Brain microvascular endothelial cell (primary cell): ENCODE results near the gene ANKRD49.
A peak's percentile ranks its signal among the peaks of the same experiment; 100 is the strongest.

Source experiments
- DNase-seq: peaks from one replicate; pipeline ENCODE4 v3.0.0-alpha.2; 2020
- H3K27ac ChIP-seq: fragments of 250-450 bp; sonication (Bioruptor Pico); 2 replicates; pipeline ENCODE4 v1.5.1; 2020; ENCODE audit warnings: mild to moderate bottlenecking, moderate library complexity
- H3K27me3 ChIP-seq: fragments of 250-450 bp; sonication (Bioruptor Pico); replicated peaks from 2 replicates; pipeline ENCODE4 v1.5.1; 2020; ENCODE audit warnings: mild to moderate bottlenecking
- H3K36me3 ChIP-seq: fragments of 250-450 bp; sonication (Bioruptor Pico); replicated peaks from 2 replicates; pipeline ENCODE4 v1.5.1; 2020; ENCODE audit warnings: mild to moderate bottlenecking
- H3K4me3 ChIP-seq: 2 replicates; pipeline ENCODE4 v1.5.1; 2011; ENCODE audit warnings: low read depth, mild to moderate bottlenecking, control low read depth, low read length, moderate library complexity
- in situ Hi-C: cut with HindIII; loops from 2 replicates; pipeline ENCODE4 v1.10.0; 2017; ENCODE audit warnings: low sequenced_read_pairs, low pct_ligation_motif_present
- TF ChIP-seq, protein P1 (sequence below): IDR thresholded peaks from 2 replicates; pipeline ENCODE4 v1.5.1; 2011; ENCODE audit warnings: low read depth, mild to moderate bottlenecking, moderate library complexity, low read length, control low read depth, inconsistent platforms; ENCODE audit errors: missing control alignments

ANKRD49 gene

DNA sequence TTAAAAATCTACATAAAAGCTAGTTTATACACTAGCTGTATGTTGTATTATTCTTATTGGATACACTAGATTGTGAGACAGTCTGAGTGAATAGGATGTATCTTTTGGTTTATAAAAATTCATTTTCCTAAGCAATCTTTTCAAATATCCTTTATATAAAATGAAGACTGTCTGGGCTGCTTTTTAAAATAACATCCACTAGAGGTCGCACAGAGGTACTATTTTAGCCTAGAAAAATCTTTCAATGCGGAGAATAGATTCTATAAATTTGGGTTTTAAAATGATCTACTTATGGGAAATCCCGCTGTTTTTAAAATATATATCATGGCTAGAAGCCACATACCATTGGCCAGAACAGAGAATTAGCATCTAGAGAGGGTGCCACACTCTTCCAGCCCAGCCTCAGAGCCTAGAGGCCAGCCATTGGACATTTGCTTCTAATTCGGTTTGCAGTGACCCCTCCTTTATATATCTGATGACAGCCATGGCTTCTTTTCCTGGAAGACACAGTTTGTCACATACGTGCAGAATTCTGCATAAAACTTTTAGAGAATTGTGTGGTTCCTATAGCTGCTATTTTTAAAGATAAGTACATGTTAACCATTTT is 25.8 kb downstream of the ANKRD49 start:
- in situ Hi-C loops = no loop called here
- TF ChIP-seq, protein P1, sequence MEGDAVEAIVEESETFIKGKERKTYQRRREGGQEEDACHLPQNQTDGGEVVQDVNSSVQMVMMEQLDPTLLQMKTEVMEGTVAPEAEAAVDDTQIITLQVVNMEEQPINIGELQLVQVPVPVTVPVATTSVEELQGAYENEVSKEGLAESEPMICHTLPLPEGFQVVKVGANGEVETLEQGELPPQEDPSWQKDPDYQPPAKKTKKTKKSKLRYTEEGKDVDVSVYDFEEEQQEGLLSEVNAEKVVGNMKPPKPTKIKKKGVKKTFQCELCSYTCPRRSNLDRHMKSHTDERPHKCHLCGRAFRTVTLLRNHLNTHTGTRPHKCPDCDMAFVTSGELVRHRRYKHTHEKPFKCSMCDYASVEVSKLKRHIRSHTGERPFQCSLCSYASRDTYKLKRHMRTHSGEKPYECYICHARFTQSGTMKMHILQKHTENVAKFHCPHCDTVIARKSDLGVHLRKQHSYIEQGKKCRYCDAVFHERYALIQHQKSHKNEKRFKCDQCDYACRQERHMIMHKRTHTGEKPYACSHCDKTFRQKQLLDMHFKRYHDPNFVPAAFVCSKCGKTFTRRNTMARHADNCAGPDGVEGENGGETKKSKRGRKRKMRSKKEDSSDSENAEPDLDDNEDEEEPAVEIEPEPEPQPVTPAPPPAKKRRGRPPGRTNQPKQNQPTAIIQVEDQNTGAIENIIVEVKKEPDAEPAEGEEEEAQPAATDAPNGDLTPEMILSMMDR = peak; percentile 54

DNA sequence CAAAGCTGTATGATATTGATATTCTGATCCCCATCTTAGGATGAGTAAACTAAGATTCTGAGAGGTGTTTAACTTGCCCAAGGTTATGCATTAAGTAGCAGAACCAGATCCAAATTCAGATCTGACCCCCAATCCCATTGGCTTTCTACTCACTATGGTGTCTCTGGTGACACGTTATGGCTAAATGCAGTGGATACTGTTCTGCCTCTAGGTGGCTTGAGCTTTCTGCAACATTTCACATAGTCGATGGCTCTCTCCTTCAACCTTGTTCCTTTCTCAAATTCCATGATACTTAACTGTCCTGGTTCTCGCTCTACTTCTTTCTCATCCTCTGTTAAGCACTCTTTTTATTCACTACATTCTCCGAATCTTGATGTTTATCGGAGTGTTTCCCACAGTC is 27.9 kb downstream of the ANKRD49 start:
- in situ Hi-C loops = no loop called here
- Histone ChIP-seq H3K27ac (no peak overlapping the region), H3K27me3 (no peaks in the 10 kb centered on the region), H3K4me3 (no peak overlapping the region), H3K36me3 (no peaks in the 10 kb centered on the region)
- DNase-seq = peak; percentile 29
- TF ChIP-seq, protein P1 = peak; percentile 73

More for the DNA sequence above, 25.8 kb downstream of the ANKRD49 start:
- no peak overlapping the region for H3K27ac ChIP-seq
- H3K36me3 ChIP-seq = no peaks in the 10 kb centered on the region
- DNase-seq = peak; percentile 42
- no peaks in the 10 kb centered on the region for H3K27me3 ChIP-seq
- no peak overlapping the region for H3K4me3 ChIP-seq

DNA sequence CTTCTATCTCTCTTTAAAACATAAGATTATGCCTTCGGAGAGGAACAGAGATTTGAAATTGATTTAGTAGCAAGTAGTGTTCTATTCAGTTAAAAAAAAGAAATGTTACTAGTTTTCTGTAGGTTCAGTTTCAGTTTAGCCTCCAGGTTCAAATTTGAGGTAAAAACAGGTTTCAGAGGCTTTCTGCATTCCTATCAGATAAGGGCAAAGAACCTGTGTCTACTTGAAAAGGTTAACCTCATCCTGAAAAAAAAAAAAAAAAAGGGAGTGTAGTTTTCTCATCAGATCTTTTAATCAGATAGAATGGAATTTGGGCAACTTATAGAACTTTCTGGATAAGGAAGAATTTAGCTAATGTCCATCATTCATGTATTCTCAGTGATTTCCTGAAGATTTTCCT is 30.6 kb downstream of the ANKRD49 start:
- H3K27me3 ChIP-seq = no peaks in the 10 kb centered on the region
- H3K4me3 ChIP-seq = no peak overlapping the region
- in situ Hi-C loops = no loop called here
- no peaks in the 10 kb centered on the region for H3K36me3 ChIP-seq
- H3K27ac ChIP-seq = no peak overlapping the region
- TF ChIP-seq, protein P1 = no peak
- DNase-seq = no peak

DNA sequence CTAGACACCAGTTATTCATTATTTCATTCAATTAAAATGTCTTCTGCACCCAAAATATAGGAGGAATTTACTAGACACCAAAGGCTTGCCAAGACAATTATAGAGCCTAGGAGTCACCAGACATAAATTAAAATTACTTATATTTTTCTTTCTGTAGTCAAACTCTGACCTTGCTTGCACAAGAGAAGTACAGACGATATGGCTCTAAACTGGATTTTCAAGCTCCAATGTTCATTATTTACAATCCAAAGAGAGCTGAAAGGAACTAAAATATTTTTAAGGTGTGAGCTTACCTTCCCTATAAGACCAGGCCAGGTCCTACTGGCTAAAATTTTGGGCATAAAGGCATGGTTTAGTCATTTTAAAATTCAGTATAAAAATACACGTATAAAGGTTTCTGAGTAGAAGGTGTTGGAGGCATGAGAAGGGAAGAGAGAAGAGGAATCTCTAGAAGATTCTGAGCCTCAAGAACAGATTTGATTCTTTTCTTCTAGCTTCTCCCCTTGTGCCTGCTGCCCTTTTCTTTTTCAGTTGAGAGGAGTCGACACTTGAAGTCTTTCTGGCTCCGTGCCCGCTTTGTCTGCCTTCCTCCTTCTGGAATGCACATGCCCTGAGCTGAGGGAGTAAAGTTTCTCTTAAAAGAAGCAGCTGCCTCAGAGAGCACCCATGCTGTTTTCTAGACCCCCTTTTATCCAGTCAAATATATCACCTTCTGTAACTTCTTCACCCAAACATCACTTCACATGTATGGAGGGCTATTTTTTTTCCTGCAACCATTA is 32.0 kb downstream of the ANKRD49 start:
- TF ChIP-seq, protein P1 = no peak
- no peaks in the 10 kb centered on the region for H3K36me3 ChIP-seq
- no peak overlapping the region for H3K27ac ChIP-seq
- H3K4me3 ChIP-seq = no peak overlapping the region
- no peaks in the 10 kb centered on the region for H3K27me3 ChIP-seq
- in situ Hi-C loops = no loop called here
- peak; percentile 65 for DNase-seq

DNA sequence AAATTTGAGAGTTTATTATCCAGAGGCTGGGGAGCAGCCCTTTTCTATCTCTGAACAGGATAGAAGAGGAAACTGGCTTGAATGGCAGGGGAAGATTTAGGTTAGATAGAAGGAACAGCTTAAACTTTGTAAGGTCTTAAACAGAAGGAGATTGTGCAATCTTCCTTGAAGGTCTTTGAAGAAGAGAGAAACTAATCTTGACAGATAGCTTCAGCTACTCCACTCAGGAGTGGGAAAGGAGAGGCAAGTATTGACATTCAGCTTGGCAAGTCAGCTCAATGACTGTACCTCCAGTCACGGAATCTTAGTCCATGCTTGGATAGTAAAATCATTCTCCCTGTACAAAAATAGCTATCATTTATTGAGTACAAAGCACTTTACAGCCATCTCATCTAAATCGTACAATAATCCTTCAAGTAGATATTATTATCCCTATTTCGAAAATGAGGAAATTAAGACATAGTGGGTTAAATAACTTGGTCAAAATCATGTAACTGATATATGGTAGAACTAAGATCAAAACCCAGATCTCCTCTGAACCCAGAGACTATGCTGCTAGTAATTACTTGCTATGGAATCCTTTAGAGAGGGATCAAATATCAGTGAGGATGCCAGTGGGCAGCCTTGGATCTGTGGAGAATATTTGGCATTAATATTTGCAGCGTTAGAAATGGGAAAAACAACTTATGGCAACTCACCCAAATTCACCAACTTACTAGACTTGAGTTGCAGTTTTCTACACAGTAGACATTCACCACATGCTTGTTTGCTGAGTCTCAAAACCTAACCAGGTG is 33.1 kb downstream of the ANKRD49 start:
- DNase-seq = no peak
- H3K27me3 ChIP-seq = no peaks in the 10 kb centered on the region
- H3K4me3 ChIP-seq = no peak overlapping the region
- H3K36me3 ChIP-seq = no peaks in the 10 kb centered on the region
- no peak overlapping the region for H3K27ac ChIP-seq
- TF ChIP-seq, protein P1 = no peak
- in situ Hi-C loops = no loop called here
